ENCODE results near the gene NIPBL. TPM values are rescaled to one million over a fixed set of nuclear protein-coding genes. Genes with fewer than 3 reads are reported as not detected.

Gene NIPBL
- total RNA-seq, 1 donor from 2014 or later: 61.5 TPM

GRCh38 chr5:36882250-36882649, 5.7 kb downstream of the NIPBL start:
- H3K4me3 Mint-ChIP-seq (ENCODE audit: unreplicated experiment): no peak overlapping the region
- H3K27me3 Mint-ChIP-seq (ENCODE audit: unreplicated experiment): peaks cover 11% of the 10 kb centered on the region
- H3K27ac Mint-ChIP-seq (ENCODE audit: unreplicated experiment): no peak overlapping the region
- peaks cover 11% of the 10 kb centered on the region for H3K4me1 Mint-ChIP-seq (ENCODE audit: unreplicated experiment)
- TF ChIP-seq CTCF (IDR thresholded peaks at IDR 0.05; ENCODE audit: unreplicated experiment): no peak
- no peaks in the 10 kb centered on the region for H3K9me3 Mint-ChIP-seq (ENCODE audit: unreplicated experiment)
- DNase-seq (ENCODE audit: low spot score): no peak
- H3K36me3 Mint-ChIP-seq (ENCODE audit: low read depth, unreplicated experiment): peaks cover 11% of the 10 kb centered on the region

- H3K27me3 Mint-ChIP-seq (ENCODE audit: unreplicated experiment): peaks cover 3% of the 10 kb centered on the region
- peaks cover 8% of the 10 kb centered on the region for H3K4me1 Mint-ChIP-seq (ENCODE audit: unreplicated experiment)
- H3K36me3 Mint-ChIP-seq (ENCODE audit: low read depth, unreplicated experiment): peaks cover 4% of the 10 kb centered on the region
- DNase-seq (ENCODE audit: low spot score): no peak
- no peak overlapping the region for H3K27ac Mint-ChIP-seq (ENCODE audit: unreplicated experiment)
- H3K9me3 Mint-ChIP-seq (ENCODE audit: unreplicated experiment): no peaks in the 10 kb centered on the region
- H3K4me3 Mint-ChIP-seq (ENCODE audit: unreplicated experiment): no peak overlapping the region
- no peak for TF ChIP-seq CTCF (IDR thresholded peaks at IDR 0.05; ENCODE audit: unreplicated experiment)
Observed at GRCh38 chr5:36883894-36884462, 7.4 kb downstream of the NIPBL start.

- no peak overlapping the region for H3K4me3 Mint-ChIP-seq (ENCODE audit: unreplicated experiment)
- no peak for DNase-seq (ENCODE audit: low spot score)
- H3K27ac Mint-ChIP-seq (ENCODE audit: unreplicated experiment): no peak overlapping the region
- peaks cover 8% of the 10 kb centered on the region for H3K4me1 Mint-ChIP-seq (ENCODE audit: unreplicated experiment)
- H3K27me3 Mint-ChIP-seq (ENCODE audit: unreplicated experiment): peaks cover 3% of the 10 kb centered on the region
- H3K9me3 Mint-ChIP-seq (ENCODE audit: unreplicated experiment): no peaks in the 10 kb centered on the region
- no peak for TF ChIP-seq CTCF (IDR thresholded peaks at IDR 0.05; ENCODE audit: unreplicated experiment)
- peaks cover 4% of the 10 kb centered on the region for H3K36me3 Mint-ChIP-seq (ENCODE audit: low read depth, unreplicated experiment)
Observed at GRCh38 chr5:36885149-36885548, 8.6 kb downstream of the NIPBL start.

- Mint-ChIP-seq H3K27me3 (ENCODE audit: unreplicated experiment) (peaks cover 3% of the 10 kb centered on the region), H3K4me3 (ENCODE audit: unreplicated experiment) (peak overlapping the region; percentile 23), H3K27ac (ENCODE audit: unreplicated experiment) (no peak overlapping the region), H3K9me3 (ENCODE audit: unreplicated experiment) (no peaks in the 10 kb centered on the region), H3K4me1 (ENCODE audit: unreplicated experiment) (peaks cover 8% of the 10 kb centered on the region), H3K36me3 (ENCODE audit: low read depth, unreplicated experiment) (peaks cover 4% of the 10 kb centered on the region)
- TF ChIP-seq CTCF (IDR thresholded peaks at IDR 0.05; ENCODE audit: unreplicated experiment): no peak
- no peak for DNase-seq (ENCODE audit: low spot score)
Observed at GRCh38 chr5:36885566-36886485, 9.3 kb downstream of the NIPBL start.

- peaks cover 3% of the 10 kb centered on the region for H3K27me3 Mint-ChIP-seq (ENCODE audit: unreplicated experiment)
- H3K9me3 Mint-ChIP-seq (ENCODE audit: unreplicated experiment): no peaks in the 10 kb centered on the region
- DNase-seq (ENCODE audit: low spot score): no peak
- H3K27ac Mint-ChIP-seq (ENCODE audit: unreplicated experiment): no peak overlapping the region
- no peak overlapping the region for H3K4me3 Mint-ChIP-seq (ENCODE audit: unreplicated experiment)
- peaks cover 10% of the 10 kb centered on the region for H3K36me3 Mint-ChIP-seq (ENCODE audit: low read depth, unreplicated experiment)
- H3K4me1 Mint-ChIP-seq (ENCODE audit: unreplicated experiment): peaks cover 7% of the 10 kb centered on the region
- no peak for TF ChIP-seq CTCF (IDR thresholded peaks at IDR 0.05; ENCODE audit: unreplicated experiment)
Observed at GRCh38 chr5:36886791-36887190, 10.2 kb downstream of the NIPBL start.
